AML-193 (cell line): Measurements from ENCODE around the gene ZGLP1.
A peak's percentile ranks its signal among the peaks of the same experiment; 100 is the strongest.

Source experiments
- DNase-seq, 2 experiments: peaks; one replicate each; lab custom pipeline; 2025; lab: John Stamatoyannopoulos, UW

ZGLP1 gene

GRCh38 chr19:10277795-10278589 lies 31.6 kb downstream of the ZGLP1 start:
- no peak for DNase-seq

DNA sequence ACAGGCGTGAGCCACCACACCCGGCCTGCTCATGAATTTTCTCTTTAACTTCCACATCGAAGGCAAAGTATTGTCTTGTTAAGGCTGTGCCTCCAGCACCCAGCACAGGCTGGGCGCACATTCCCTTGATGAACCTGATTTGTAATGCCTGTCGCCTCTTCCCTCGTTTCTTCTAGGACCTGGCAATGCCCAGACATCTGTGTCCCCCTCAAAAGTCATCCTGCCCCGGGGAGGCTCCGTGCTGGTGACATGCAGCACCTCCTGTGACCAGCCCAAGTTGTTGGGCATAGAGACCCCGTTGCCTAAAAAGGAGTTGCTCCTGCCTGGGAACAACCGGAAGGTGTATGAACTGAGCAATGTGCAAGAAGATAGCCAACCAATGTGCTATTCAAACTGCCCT lies 35.0 kb downstream of the ZGLP1 start:
- no peak for DNase-seq

DNA sequence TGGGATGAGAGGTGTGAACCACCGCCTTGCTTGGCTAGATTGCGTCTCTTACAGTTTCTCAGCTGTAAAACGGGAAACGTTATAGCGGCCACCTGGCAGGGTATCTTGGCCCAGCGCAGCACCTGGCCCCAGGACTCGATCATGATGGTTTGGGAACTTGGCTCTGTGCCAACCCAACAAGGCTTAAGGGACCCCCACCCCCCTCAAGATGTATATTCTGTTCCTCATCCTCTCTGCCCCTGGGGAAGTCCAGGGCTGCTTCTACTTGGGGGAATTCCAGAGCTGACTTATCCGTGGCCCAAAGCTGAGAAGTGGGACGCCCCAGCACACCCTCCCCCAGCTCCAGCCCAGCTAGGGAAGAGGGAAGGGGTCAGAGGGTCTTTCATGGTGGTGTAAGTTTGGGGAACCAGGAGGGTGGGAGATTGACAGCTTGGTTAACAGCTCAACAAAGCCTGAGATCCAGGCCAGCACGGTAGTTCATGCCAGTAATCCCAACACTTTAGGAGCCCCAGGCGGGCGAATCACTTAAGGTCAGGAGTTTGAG lies 38.0 kb downstream of the ZGLP1 start:
- DNase-seq, result no peak

DNA sequence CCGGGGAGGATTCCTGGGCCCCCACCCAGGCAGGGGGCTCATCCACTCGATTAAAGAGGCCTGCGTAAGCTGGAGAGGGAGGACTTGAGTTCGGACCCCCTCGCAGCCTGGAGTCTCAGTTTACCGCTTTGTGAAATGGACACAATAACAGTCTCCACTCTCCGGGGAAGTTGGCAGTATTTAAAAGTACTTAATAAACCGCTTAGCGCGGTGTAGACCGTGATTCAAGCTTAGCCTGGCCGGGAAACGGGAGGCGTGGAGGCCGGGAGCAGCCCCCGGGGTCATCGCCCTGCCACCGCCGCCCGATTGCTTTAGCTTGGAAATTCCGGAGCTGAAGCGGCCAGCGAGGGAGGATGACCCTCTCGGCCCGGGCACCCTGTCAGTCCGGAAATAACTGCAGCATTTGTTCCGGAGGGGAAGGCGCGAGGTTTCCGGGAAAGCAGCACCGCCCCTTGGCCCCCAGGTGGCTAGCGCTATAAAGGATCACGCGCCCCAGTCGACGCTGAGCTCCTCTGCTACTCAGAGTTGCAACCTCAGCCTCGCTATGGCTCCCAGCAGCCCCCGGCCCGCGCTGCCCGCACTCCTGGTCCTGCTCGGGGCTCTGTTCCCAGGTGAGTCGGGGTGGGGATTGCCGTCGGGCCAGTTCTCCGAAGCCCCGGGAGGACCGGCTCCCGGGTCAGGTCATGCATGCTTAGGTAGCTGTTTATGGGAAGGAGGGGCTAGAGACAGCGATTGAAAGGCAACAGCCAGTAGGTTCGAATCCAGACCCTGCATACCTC lies 38.8 kb downstream of the ZGLP1 start, which contains the start of gene ICAM1:
ICAM1 (plus strand) TSS at position 505 of the 779 bp plus-strand sequence; CDS start at position 545, 40 bp downstream.
- DNase-seq, result peak; percentile 84

DNA sequence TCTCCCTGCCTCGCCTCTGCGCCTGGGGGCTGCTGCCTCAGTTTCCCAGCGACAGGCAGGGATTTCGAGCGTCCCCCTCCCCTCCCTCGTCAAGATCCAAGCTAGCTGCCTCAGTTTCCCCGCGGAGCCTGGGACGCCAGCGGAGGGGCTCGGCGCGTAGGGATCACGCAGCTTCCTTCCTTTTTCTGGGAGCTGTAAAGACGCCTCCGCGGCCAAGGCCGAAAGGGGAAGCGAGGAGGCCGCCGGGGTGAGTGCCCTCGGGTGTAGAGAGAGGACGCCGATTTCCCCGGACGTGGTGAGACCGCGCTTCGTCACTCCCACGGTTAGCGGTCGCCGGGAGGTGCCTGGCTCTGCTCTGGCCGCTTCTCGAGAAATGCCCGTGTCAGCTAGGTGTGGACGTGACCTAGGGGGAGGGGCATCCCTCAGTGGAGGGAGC lies 39.4 kb downstream of the ZGLP1 start:
- DNase-seq, result peak; percentile 89 to 92

- peak; percentile 42 to 79 for DNase-seq
Measured at GRCh38 chr19:10269333-10270179, 40.1 kb downstream of the ZGLP1 start.

DNA sequence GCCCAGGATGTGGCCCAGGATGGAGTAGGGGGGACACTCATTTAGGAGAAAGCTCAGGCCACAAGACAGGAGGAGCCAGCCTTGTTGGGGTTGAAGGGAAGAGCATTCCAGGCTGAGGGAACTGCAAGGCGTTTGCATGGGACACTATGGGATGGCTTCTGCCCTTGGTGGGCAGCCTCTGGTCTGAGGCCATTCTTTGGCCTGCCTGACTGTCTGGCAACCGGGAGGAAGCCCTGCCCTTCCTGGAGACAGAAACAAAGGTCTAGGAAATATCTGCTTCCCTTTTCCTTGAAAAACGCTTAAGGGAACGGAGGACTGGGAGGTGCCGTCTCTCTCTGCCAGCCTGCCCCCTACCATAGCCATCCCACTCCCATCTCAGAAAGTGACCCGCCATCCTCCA lies 41.5 kb downstream of the ZGLP1 start:
- DNase-seq, result no peak

- DNase-seq, result no peak
Measured at GRCh38 chr19:10266706-10267105, 42.9 kb downstream of the ZGLP1 start.

DNA sequence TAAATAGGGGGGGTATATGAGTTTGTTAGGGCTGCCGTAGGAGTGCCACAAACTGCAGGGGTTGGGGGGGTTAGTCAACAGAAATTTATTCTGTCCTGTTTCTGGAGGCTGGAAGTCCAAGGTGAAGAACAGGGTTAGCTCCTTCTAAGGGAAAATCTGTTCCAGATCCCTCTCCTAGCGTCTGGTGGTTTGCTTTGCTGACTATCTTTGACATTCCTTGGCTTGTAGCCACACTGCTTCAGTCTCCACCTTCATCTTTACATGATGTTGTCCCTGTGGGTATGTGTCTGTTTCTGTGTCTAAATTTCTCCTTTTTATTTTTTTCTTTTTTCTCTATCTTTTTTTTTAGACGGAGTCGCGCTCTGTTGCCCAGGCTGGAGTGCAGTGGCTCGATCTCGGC lies 46.8 kb downstream of the ZGLP1 start:
- no peak for DNase-seq

DNA sequence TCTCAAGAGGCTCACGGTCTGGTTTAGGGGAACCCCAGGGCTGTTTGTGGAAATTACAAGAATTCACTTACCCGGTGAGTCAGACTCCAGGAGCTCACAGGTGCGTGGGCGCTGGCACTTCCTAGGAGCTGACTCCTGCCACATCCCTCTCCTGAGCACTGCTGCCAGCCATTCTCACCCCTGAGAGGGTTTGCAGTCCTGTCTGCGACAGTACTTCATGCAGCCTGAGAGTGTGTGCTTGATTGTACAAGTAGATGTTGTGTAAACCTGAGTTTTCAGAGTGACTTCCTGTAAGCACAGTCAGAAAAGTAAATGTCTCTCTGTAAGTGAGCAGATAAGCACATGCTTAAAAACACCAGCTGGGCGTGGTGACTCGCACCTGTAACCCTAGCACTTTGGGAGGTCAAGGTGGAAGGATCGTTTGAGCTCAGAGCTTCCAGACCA lies 49.5 kb downstream of the ZGLP1 start:
- no peak for DNase-seq

GRCh38 chr19:10259162-10259905 lies 50.3 kb downstream of the ZGLP1 start:
- DNase-seq, result peak; percentile 68 to 69

GRCh38 chr19:10258080-10258710 lies 51.4 kb downstream of the ZGLP1 start:
- DNase-seq, result no peak

DNA sequence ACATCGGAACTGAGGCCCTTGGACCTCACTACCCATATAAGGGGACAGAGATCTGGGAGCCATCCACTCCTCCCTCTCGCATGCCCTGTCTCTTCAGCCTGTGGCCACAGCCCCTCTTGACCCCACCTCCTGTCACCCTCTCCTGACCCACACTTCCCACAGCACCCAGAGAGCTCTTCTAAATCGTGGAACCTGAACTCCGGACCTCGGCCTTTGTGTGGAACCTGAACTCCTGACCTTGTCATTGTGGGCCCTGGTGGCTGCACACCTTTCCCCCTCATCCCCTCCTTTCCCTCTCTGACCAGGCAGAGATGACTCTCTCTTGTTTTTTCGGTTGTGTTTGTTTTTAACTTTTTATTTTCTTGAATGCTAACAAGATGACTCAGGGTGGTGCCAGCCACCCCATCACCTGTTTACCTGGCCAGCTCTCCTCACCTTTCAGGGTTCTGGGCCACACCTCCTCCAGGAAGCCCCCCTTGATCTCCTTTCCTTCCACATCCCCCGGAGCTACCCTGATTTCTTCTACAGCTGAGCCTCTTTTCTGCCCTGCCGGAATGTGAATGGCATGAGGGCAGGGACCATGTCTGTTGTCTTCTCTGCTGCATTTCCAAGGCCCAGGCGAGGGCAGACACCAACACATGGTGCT lies 52.5 kb downstream of the ZGLP1 start:
- DNase-seq, result no peak

- no peak for DNase-seq
Measured at GRCh38 chr19:10256551-10256950, 53.1 kb downstream of the ZGLP1 start.

DNA sequence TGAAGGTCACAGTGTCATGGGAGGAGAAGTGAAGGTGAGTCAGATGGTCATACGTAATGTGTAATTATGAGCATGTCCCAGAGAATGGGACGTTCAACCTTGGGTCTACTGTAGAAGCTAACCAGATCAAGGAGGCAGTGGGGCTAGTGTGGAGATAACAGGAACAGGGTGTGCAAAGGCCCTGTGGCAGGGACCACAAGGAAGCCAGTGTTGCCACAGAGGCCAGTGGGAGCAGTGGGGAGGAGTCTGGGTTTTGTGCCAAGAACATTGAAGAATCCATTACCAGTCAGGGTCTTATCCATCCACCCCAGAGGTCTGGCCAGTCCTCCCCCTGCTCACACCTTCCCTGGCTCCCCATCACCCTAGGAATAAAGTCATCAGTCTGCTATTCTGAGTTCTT lies 54.3 kb downstream of the ZGLP1 start:
- DNase-seq, result no peak
